ENCODE data around the gene TSPAN7.

TSPAN7 gene

GRCh38 chrX:38561126-38561868 is at the start of gene TSPAN7:
Gene TSPAN7, plus strand, starts transcription at chrX:38561542. Its CDS starts 5 bp downstream, at chrX:38561547.
- DNase-seq = no peak

DNA sequence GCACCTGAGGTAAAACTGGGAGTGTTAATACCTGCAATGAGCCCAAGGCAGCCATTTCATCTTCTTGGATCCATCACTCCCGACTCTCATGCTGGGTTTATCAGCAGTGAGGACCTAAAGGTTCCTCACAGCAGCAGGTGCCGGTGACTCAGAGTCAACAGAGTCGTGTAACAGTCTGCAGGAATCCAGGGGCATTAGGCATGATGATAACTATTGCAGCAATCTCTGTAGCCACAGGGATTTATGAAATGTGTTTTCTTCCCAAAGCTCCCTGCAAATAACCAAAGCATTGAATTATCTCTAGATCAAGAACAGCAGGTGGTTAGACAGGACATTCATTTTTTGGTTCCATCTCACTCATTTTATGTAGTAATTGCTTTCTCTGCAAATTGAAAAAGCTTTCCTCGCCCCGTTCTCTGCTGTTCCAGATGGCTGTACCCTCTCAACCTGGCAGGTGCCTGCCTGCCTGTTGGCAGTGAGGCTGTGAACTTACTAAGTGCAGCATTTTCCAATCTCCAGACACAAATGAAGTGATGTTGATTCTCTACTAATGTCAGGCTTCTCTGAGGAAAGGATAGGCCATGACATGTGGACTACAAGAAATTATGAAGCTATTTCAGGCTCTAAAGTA is 48.1 kb upstream of the TSPAN7 start:
- DNase-seq = no peak

GRCh38 chrX:38514016-38514854 is 47.1 kb upstream of the TSPAN7 start:
- no peak for DNase-seq

GRCh38 chrX:38515291-38515690 is 46.1 kb upstream of the TSPAN7 start:
- DNase-seq = no peak

DNA sequence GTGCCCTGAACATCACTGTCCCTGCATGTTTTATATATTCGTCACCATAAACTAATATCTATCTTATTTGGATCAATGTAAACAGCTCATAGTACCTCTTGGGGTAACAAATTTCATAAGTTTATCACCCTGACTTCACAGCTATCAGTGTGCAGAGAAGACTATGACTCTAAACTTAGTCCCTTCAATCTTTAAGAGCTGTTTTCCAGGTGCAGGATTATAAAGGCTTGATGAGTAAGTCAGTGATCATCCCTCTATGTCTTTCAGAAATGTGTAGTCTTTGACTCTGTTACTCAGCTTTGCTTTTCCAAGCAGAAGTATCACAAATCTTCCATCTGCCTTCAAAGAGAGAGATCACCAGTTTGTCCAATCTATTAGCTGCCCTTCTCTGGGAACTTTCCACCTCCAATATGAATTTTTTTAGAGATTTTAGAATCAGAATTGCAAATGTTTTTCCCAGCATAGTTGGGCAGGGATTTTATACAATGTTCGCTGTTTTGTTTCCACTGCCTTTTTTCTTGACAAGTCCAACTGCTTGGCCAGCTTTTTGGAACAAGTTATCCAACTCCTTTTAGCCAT is 45.1 kb upstream of the TSPAN7 start:
- no peak for DNase-seq

GRCh38 chrX:38519651-38520050 is 41.7 kb upstream of the TSPAN7 start:
- no peak for DNase-seq

GRCh38 chrX:38538134-38538533 is 23.2 kb upstream of the TSPAN7 start:
- no peak for DNase-seq

GRCh38 chrX:38539748-38540147 is 21.6 kb upstream of the TSPAN7 start:
- no peak for DNase-seq

GRCh38 chrX:38548508-38548907 is 12.8 kb upstream of the TSPAN7 start:
- no peak for DNase-seq

- DNase-seq = no peak
These were observed 8.6 kb upstream of the TSPAN7 start for GRCh38 chrX:38552721-38553120.

DNA sequence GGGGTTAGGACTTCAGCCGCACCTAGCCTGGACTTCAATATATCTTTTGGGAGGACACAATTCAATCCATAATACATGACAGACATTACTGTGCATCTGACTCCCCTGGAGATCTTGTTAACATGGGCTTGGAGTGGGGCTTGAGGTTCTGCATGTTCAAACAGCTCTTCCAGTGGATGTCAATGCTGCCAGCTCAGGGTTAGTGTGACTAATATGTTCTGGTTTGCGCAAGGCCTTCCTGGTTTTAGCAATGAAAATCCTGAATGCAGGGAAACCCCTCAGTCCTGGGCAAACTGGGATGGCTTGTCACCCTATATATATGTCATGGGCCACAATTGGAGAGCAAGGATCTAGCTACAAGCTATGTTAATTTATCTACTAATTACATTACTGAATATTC is 2.7 kb upstream of the TSPAN7 start:
- no peak for DNase-seq

- no peak for DNase-seq
These were observed 591 bp upstream of the TSPAN7 start for GRCh38 chrX:38560776-38561125.

GRCh38 chrX:38561951-38562719 is 793 bp downstream of the TSPAN7 start:
- DNase-seq = no peak

DNA sequence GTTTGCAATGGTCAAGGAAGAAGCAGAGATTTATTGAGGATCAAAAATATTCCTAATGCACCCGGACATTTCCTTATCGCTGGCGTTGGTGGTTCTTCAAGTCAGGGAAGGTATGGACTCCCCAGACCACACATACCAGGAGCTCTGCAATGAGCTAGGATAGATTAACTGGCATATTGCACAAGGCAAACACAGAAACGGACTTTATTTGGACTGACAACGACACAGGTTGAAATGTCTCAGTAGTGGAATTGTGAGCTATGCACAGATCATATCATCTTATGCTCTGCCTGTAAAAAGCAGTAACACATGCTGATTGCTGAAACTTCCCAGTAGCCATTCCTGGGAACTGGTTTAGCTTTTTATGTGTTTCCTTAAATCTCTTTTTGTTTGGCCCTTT is 1.7 kb downstream of the TSPAN7 start:
- DNase-seq = no peak

GRCh38 chrX:38570396-38570795 is 9.1 kb downstream of the TSPAN7 start:
- no peak for DNase-seq

GRCh38 chrX:38571058-38571457 is 9.7 kb downstream of the TSPAN7 start:
- no peak for DNase-seq

GRCh38 chrX:38574858-38575257 is 13.5 kb downstream of the TSPAN7 start:
- no peak for DNase-seq

DNA sequence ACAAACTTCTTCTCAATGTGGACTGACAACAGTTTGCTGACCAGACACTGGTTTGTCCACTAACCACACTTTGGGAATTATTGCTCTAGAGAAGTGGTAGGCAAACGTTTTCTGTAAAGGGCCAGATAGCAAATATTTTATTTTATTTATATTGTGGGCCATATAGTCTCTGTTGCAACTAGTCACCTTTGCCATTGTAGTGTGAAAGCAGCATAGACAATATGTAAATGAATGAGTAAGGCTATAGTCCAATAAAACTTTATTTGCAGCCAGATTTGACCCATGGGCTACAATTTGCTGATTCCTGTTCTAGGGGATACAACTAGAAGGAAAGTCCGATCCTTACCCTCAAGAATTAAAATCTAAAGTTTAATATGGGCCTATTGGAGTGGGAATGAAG is 14.5 kb downstream of the TSPAN7 start:
- no peak for DNase-seq

GRCh38 chrX:38577738-38578137 is 16.4 kb downstream of the TSPAN7 start:
- no peak for DNase-seq

DNA sequence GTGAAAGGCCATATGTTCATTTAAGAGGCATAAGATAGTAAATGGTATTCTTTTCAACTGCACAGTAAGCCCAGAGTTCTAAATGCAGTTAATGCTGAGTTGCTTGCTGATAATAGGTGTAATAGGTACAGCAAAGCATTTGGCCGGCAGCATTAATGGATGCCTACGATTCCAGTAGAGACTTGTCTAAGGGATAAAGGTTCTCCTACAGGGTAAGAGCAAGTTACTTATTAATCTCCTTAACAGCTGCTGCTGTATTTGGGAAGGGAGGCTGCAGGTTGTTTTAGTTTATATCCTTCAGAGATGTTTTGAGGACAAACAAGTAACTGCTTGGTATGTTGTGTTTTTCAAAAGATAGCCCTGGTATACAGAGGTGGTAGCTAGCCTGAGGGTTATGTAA is 16.8 kb downstream of the TSPAN7 start:
- no peak for DNase-seq

DNA sequence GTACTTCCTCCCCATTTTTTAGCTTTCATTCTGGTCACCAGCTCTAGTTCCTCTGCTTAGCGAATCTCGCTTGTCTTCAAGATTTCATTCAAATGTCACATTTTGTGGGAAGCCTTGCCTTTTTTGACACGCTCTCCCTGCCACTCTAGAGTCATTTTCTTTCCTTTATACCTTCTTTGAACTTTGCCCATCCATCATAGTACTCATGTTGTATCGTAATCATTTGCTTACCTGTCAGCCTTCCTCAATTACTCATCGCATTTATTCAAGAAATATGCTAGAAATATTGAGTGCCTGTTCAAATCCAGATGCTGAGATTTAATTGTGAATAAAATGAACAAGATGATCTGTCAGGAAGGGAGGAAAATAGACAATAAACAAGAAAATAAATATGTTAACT is 21.8 kb downstream of the TSPAN7 start:
- DNase-seq = no peak

GRCh38 chrX:38594434-38594833 is 33.1 kb downstream of the TSPAN7 start:
- DNase-seq = no peak

GRCh38 chrX:38595801-38596200 is 34.5 kb downstream of the TSPAN7 start:
- DNase-seq = no peak

Measured in NCI-H1436 treated with DMSO at 0.1 percent for 48 hours (cell line).